Activated T-helper 1 cell treated with Interleukin-2 at 50 U/mL for 16 hours (primary cell): Measurements from ENCODE around the gene HES4.
"Not testable (repeated sequence)": the region's sequence is repeated elsewhere in the genome, so short reads cannot be mapped to it uniquely, and the experiment has no call there.

Experiments
- DNase-seq: peaks from one replicate; pipeline ENCODE4 v3.0.0-alpha.2; 2020; ENCODE audit warnings: low read depth

The HES4 gene

GRCh38 chr1:1017397-1018320 is 17.8 kb upstream of the HES4 start:
- not testable (repeated sequence) for DNase-seq

DNA sequence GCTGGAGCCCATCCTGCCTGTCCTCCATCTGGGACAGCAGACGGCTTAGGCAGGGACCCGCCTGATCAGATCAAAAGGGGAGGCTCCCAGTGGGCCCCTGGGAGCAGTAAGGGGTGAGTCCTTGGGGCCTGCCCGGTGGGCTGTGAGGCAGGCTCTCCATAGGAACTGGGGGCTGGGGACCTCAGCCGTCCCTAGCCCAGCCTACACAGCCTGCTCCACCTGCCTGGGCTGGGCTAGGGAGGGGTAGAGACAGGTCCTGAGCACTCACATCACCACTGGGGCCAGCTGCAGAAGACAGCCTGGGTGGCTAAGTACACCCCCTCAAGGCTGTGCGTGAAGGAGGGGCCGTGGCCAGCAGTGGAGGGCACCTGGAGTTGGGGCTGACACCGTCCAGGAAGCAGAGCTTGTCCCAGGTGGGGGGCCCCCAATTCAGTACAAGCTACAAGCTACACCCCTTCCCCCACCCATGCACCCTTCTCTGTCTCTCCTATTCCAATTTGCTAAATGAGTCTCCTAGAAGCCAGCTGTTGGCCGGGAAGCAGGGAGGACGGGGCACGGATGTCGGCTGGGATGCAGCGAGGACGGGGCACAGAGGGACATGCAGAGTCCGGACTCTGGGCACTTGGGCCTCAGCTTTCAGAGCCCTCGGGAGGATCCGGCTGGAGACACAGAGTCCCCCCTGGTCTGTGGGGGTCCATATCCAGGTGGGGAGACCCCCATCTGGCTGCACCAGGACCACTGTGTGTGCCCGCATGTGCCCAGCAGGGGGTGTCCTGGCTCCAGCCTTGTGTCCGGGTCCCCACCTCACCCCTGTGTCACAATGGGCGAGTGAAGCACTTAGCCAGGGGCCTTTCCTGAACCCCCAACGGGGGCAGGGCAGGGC is 15.1 kb upstream of the HES4 start:
- no peak for DNase-seq

DNA sequence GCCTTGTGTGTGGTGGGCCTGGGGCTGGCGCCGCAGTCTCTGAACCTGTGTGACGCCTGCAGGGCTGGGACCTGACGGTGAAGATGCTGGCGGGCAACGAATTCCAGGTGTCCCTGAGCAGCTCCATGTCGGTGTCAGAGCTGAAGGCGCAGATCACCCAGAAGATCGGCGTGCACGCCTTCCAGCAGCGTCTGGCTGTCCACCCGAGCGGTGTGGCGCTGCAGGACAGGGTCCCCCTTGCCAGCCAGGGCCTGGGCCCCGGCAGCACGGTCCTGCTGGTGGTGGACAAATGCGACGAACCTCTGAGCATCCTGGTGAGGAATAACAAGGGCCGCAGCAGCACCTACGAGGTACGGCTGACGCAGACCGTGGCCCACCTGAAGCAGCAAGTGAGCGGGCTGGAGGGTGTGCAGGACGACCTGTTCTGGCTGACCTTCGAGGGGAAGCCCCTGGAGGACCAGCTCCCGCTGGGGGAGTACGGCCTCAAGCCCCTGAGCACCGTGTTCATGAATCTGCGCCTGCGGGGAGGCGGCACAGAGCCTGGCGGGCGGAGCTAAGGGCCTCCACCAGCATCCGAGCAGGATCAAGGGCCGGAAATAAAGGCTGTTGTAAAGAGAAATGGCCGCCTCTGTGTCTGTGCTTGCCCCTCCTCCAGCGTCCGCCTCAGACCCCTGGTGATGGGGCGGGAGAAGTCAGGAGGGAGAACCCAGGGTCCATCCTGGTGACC is 14.2 kb upstream of the HES4 start:
- no peak for DNase-seq

DNA sequence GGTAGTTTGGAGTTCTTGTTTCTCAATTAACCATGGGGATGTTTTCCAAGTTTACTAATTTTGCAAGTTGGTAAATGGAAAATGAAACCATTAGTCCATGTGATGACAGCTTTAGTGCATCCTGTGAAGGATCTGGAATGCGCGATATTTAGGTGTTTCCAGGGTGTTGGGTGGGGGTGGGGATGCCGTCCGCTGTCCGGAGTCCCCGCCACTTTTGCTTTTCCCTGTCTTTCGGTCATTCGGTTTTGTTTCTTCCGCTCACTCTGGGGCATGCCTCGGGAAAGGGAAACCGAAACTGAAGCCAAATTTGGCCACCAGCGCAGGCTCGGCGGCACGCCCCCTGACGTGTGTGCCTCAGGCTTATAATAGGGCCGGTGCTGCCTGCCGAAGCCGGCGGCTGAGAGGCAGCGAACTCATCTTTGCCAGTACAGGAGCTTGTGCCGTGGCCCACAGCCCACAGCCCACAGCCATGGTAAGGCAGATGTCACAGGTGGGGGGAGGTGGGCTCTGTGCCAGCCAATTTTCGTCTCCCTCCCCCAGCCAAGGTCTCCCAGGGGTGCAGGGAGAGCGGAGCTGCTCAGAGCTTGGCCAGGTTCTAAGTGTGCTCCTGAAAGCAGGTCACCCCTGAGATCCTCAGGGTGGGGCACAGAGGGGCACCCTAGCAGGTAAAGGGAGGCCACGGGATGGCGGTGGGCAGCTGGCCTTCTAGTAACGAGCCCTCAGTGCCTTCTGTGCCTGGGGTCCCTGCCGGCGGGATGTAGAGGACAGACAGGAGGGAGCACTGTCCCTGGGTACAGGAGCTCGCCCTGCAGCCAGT is 13.4 kb upstream of the HES4 start, which contains the start of gene ISG15:
Gene ISG15, plus strand, starts transcription at position 393 of the 817 bp plus-strand sequence. Its CDS starts 77 bp downstream, at position 470.
- DNase-seq: peak; percentile 82

DNA sequence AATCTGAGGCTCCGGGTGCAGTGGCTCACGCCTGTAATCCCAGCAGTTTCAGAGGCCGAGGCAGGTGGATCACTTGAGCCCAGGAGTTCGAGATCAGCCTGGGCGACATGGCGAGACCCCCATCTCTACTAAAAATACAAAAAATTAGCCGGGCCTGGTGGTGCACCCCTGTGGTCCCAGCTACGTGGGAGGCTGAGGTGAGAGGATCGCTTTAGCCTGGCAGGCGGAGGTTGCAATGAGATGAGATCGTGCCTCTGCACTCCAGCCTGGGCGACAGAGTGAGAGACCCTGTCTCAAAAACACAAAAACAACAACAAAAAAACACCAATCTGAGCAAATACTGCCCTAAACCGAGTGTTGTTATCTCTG is 12.8 kb upstream of the HES4 start:
- not testable (repeated sequence) for DNase-seq

GRCh38 chr1:1011396-1011949 is 11.6 kb upstream of the HES4 start:
- DNase-seq: no peak

DNA sequence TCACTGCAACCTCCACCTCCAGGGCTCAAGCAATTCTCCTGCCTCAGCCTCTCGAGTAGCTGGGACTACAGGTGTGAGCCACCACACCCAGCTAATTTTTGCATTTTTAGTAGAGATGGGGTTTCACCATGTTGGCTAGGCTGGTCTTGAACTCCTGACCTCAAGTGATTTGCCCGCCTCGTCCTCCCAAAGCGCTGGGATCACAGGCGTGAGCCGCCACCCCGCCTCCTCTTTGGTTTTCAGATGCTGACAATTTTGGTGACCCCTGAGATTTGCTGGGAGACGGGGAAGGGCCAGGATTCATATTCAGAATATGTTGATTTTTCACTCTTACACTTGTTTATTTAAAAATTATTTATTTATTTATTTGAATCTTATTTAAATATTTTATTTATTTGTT is 10.2 kb upstream of the HES4 start:
- not testable (repeated sequence) for DNase-seq

GRCh38 chr1:1006305-1007159 is 6.6 kb upstream of the HES4 start:
- no peak for DNase-seq

GRCh38 chr1:1005774-1006304 is 5.9 kb upstream of the HES4 start:
- no peak for DNase-seq

- no peak for DNase-seq
Measured at GRCh38 chr1:1004780-1005697, 5.1 kb upstream of the HES4 start.

- DNase-seq: no peak
Measured at GRCh38 chr1:1004420-1004779, 4.5 kb upstream of the HES4 start.

DNA sequence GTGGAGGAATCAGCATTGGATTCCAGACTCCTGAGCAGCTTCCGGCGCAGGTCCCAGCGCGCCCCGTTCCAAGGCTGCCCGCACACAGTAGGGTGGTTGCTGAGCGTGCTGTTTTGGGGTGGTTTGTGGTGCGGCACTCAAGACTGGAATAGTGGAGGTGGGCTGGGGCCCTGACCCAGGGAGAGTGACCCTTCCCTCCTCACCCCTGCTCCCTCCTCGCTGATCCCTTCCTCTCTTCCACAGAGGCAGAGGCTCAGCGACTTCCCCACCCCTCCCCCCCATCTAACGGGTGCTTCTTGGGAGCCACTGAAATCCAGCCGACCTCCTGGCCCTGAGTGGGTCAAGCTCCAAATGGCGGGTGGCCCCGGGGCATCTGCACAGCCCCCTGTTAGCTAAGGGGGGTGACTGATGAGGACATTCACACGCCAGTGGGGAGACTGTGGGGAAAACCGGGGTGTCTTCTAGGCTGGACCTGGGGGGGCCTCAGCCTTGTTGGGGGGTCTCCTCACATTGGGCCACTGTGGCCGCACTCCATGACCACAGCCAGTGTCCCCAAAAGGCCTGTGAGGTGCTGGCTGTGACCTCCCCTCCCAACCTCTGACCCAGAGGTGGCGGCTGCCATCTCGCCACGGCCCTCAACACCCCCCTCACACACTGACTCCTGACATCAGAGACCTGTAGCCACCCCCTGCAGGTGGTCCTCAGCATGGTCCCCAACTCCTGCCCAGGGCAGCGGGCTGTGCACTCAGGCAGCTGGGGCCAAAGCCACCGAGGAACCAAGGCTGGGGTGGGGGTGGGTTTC is 3.9 kb upstream of the HES4 start:
- no peak for DNase-seq

GRCh38 chr1:1001057-1001783 is 1.3 kb upstream of the HES4 start:
- DNase-seq: no peak

GRCh38 chr1:1000357-1001056 is 610 bp upstream of the HES4 start:
- DNase-seq: no peak

DNA sequence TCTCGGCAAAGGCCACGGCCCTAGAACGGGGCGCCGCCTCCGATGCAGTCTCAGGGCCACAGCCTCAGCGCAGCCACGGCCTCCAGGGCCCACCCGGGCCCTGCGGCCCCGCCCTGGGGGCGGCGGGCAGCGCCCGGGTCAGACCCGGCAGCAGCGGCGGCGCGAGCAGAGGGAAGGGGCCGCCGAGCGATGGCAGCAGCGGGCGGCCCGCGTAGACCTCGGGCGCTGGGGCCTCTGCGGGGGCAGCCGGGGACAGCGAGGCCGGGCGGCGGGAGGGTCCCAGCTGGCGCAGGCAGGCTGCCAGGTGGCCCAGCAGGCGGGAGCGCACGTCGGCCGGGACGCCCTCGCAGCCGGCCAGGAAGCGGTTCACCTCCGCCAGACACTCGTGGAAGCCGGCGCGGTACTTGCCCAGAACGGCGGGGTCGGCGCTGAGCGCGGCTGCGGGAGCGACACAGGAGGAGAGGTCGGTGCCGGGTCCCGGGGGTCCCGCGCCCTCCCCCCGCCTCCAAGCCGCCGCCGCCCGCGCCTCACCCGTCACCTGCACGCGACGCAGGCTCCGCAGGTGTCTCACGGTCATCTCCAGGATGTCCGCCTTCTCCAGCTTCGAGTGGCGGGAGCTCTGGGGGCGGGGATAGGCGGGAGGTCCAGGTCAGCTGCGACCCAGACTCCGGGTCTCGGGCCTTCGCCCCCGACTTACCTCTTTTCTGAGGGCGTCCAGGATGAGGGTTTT is 737 bp downstream of the HES4 start:
- no peak for DNase-seq

DNA sequence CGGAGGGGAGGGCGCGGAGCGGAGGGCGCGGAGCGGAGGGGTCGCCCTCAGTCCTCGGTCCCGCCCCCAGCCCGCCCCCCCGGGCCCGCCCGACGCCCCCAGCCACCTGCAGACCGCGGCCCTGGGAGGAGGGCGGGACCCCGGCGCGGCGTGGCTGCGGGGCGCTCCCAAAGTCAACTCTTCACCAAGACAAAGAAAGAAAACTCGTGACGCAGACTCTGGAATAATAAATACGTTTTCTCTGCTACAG is 1.2 kb downstream of the HES4 start:
- no peak for DNase-seq
